NCI-H2107 treated with DMSO at 0.1 percent for 48 hours (cell line): ENCODE measurements around the gene SERF1A.
"Not testable (repeated sequence)": the region's sequence is repeated elsewhere in the genome, so short reads cannot be mapped to it uniquely, and the experiment has no call there.

Source experiments
- DNase-seq: peaks from one replicate; lab custom pipeline; 2025; ENCODE audit not compliant: unreplicated experiment; lab: John Stamatoyannopoulos, UW

Gene SERF1A

GRCh38 chr5:70900533-70901271 lies at the start of gene SERF1A:
Gene SERF1A (plus strand): TSS chr5:70900669. CDS start chr5:70900870, 201 bp downstream.
- not testable (repeated sequence) for DNase-seq

- not testable (repeated sequence) for DNase-seq
These were observed 33.7 kb upstream of the SERF1A start for GRCh38 chr5:70866778-70867177.

GRCh38 chr5:70870626-70871025 lies 29.8 kb upstream of the SERF1A start:
- not testable (repeated sequence) for DNase-seq

- not testable (repeated sequence) for DNase-seq
These were observed 4.4 kb upstream of the SERF1A start for GRCh38 chr5:70896076-70896475.

GRCh38 chr5:70901272-70901571 lies 753 bp downstream of the SERF1A start:
- not testable (repeated sequence) for DNase-seq

- not testable (repeated sequence) for DNase-seq
These were observed 6.2 kb downstream of the SERF1A start for GRCh38 chr5:70906624-70907023.

GRCh38 chr5:70916829-70917228 lies 16.4 kb downstream of the SERF1A start:
- not testable (repeated sequence) for DNase-seq

GRCh38 chr5:70925211-70925562 lies 24.7 kb downstream of the SERF1A start:
- not testable (repeated sequence) for DNase-seq

- DNase-seq: not testable (repeated sequence)
These were observed 31.4 kb downstream of the SERF1A start for GRCh38 chr5:70931709-70932368.

- DNase-seq: not testable (repeated sequence)
These were observed 32.1 kb downstream of the SERF1A start for GRCh38 chr5:70932560-70932959.

- DNase-seq: not testable (repeated sequence)
These were observed 52.6 kb downstream of the SERF1A start for GRCh38 chr5:70953068-70953467.
